ENCODE data around the gene POLR2H.
A peak's percentile ranks its signal among the peaks of the same experiment; 100 is the strongest.
"Not testable (repeated sequence)": the region's sequence is repeated elsewhere in the genome, so short reads cannot be mapped to it uniquely, and the experiment has no call there.

Gene POLR2H

DNA sequence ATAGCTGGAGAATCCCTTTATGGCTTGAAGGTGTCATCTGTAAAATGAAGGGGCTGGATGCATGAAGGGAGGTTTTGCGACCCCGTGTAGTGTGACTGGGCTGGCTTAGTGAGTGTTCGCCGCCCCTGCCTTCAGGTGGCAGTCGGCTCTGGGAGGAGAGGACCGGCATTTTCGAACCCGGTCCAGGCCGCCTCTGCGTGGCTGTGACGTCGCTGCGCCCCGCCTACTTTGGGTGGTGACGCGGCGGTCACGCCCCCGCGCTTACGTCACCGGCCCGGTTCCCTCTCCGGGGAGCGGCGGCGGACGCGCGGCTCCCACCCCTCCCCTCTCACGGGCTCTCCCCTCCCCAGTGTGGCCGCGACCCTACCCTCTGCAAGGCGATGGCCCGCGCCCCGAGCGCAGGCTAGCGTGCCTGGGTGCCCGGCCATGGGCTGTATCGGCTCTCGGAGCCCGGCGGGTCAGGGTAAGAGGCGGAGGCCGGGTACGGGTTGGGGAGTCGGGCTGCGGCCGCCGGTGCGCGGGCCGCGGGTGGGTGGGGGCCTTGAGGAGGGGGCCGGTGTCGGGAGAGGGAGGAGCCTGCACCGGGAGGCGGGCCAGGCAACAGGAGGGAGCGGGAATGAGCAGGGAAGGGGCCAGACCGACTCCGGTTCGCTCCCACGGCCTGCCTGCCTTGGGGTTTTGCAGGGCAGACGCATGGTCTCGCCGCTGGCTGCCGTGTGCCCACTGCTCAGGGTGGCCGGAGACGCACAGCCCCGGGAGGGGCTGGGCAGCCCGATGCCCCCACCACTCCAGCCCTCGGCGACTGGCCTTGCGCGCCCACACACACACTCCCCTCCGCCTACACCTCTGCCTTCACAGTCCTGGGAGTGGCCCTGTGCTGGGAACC lies 25.6 kb upstream of the POLR2H start:
- peak; percentile 89 for DNase-seq

- DNase-seq, result no peak
Measured at GRCh38 chr3:184336547-184337398, 24.7 kb upstream of the POLR2H start.

GRCh38 chr3:184337399-184337714 lies 24.2 kb upstream of the POLR2H start, which contains the start of gene FAM131A:
FAM131A (plus strand) TSS chr3:184337600; CDS start chr3:184337631, 31 bp downstream.
- DNase-seq, result no peak

DNA sequence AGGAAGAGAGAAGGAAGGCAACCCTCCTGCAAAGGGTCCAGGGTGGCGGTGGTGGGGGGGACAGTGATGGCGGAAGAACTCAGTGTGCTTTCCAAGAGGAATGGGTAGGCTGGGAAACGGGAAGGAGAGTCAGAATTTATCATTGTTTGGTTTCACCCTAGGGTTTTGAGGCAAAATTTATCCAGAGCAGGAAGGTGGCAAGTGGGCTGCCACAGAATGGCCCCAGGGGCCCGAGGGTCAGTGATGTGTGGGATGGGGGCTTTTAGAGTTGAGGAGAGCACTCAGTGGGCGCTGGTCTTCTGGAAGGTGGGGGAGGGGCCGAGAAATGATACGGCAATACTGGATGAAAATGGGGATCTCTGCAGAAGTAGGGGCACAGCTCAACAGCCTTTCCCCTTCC lies 23.5 kb upstream of the POLR2H start:
- DNase-seq, result no peak

DNA sequence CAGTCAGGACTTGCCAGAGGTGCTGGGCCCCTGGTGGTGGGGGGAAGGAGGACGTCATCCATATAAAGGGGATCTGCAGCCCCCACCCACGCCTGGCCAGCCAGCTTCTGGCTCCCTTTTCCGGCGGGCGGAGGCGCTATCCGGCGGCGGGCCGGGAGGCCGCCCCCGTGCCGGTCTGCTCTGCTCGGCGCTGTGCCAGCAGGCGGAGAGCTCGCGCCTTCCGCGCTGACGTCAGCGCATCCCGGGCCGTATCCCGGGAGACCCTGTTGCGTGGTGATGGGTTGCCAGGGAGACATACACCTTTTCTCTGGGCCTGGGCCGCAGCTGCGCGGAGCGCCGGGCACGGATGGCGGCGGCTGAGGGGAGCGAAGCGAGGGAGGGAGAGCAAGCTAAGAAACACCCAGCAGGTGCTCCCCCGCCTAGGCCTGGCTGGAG lies 23.0 kb upstream of the POLR2H start:
- DNase-seq, result no peak

GRCh38 chr3:184339001-184339400 lies 22.5 kb upstream of the POLR2H start:
- no peak for DNase-seq

DNA sequence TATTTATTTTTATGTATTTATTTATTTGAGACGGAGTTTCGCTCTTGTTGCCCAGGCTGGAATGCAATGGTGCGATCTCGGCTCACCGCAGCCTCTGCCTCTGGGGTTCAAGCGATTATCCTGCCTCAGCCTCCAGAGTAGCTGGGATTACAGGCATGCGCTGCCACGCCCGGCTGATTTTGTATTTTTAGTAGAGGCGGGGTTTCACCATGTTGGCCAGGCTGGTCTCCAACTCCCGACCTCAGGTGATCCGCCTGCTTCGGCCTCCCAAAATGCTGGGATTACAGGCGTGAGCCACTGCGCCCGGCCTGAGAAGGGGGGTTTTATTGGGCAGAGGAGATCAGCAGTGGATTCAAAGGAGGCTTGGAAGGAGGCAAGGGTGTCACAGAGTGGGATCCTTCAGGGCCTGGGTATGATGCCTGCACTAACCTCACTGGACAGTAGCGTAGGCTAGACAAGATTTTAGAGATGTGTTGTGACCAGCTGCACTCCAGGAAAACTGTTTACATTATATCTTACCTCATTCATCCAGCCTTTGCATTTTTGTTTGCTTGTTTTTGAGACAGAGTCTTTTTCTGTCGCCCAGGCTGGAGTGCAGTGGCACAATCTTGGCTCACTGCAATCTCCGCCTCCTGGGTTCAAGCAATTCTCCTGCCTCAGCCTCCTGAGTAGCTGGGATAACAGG lies 21.9 kb upstream of the POLR2H start:
- not testable (repeated sequence) for DNase-seq

DNA sequence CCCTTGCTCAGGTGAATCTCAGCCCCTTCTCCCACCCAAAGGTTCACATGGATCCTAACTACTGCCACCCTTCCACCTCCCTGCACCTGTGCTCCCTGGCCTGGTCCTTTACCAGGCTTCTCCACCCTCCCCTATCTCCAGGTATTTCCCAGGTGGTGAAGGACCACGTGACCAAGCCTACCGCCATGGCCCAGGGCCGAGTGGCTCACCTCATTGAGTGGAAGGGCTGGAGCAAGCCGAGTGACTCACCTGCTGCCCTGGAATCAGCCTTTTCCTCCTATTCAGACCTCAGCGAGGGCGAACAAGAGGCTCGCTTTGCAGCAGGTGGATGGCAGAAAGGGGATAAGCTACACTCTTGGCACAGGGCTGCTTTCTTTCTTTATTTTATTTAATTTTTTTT lies 19.6 kb upstream of the POLR2H start:
- DNase-seq, result no peak

DNA sequence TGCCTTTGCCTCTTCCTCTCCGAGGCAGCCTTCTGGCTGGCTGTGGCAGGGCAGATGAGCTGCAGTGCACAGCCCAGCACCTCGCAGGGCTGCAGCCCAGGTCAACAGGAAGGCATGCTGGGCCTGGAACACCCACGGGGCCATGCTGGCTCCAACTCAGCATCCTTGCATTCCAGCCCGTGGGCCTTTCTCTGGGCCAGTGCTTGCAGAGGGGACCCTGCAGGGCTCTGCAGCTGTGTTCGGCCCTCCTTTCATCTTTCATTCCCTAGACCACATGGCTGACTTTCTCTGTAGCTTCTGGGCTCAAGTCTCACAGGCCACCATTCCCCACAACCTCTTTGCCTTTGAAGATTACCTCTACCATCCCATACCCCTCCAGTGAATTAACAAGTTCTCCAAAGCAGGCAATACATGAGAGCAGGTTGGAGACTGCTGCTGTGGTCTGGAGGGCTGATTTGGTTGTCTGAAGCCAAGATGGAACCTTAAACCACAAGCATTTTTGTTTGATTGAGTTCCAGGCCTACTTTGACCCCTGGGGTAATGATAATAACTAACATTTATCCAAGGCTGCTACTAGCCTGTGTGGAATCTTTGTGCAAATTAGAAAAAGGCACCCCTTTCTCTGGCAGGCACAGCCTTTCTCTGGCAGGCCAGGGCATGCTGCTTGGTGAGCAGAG lies 18.2 kb upstream of the POLR2H start:
- no peak for DNase-seq

GRCh38 chr3:184344579-184345316 lies 16.8 kb upstream of the POLR2H start:
- DNase-seq, result no peak

DNA sequence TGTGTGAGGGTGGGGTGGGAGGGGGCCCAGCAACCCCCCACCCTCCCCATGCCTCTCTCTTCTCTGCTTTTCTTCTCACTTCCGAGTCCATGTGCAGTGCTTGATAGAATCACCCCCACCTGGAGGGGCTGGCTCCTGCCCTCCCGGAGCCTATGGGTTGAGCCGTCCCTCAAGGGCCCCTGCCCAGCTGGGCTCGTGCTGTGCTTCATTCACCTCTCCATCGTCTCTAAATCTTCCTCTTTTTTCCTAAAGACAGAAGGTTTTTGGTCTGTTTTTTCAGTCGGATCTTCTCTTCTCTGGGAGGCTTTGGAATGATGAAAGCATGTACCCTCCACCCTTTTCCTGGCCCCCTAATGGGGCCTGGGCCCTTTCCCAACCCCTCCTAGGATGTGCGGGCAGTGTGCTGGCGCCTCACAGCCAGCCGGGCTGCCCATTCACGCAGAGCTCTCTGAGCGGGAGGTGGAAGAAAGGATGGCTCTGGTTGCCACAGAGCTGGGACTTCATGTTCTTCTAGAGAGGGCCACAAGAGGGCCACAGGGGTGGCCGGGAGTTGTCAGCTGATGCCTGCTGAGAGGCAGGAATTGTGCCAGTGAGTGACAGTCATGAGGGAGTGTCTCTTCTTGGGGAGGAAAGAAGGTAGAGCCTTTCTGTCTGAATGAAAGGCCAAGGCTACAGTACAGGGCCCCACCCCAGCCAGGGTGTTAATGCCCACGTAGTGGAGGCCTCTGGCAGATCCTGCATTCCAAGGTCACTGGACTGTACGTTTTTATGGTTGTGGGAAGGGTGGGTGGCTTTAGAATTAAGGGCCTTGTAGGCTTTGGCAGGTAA lies 16.0 kb upstream of the POLR2H start:
- no peak for DNase-seq

- DNase-seq, result no peak
Measured at GRCh38 chr3:184346480-184347190, 14.9 kb upstream of the POLR2H start.

GRCh38 chr3:184347321-184348056 lies 14.0 kb upstream of the POLR2H start:
- no peak for DNase-seq

DNA sequence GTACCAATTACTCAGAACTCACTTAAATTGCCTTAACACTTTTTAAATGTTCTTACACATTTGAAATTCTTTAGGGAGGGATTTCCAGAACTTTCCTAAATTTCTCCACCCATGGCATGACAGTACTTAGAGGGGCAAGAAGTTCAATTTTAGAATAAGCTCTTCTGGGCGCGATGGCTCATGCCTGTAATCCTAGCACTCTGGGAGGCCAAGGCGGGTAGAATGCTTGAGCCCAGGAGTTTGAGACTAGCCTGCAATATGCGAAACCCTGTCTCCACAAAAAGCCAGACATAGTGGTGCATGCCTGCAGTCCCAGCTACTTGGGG lies 13.5 kb upstream of the POLR2H start:
- no peak for DNase-seq

GRCh38 chr3:184349563-184350470 lies 11.7 kb upstream of the POLR2H start:
- DNase-seq, result no peak

- no peak for DNase-seq
Measured at GRCh38 chr3:184350618-184351017, 10.9 kb upstream of the POLR2H start.

DNA sequence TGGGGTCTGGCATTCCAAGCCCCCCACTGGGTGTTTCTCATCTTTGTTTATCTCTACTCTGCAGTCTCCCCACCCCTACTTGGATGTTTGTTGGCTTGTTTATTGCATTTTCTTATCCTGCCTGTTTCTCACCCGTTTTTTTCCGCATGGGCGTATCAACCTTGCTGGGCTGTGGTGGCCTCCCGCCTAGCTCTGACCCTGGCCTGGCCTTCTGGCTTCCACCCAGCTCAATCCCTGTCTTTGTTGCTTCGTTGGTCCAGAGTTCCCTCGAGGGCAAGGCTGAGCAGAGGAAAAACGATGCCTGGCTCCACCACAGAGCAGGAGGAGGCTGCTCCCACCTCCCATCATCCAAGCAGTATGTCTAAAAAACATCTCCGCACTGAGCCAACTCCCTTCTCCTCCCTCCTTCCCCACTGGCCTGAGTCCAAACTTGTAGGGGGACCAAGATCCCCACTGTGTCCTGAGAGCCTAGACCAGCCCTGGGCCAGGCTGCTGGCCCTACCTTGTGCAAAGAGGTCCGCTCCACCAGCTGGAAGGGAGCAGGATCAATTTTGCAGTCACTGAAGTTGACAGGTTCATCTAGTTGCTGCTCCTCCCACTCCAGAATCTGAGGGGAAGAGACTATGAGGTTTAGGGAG lies 9.9 kb upstream of the POLR2H start:
- no peak for DNase-seq

GRCh38 chr3:184352149-184352785 lies 9.2 kb upstream of the POLR2H start:
- no peak for DNase-seq
